T-helper 17 cell (primary cell): ENCODE data around the gene ELAVL3. TPM values are rescaled to one million over a fixed set of nuclear protein-coding genes. Genes with fewer than 3 reads are reported as not detected.
A peak's percentile ranks its signal among the peaks of the same experiment; 100 is the strongest.
"Not testable (repeated sequence)": the region's sequence is repeated elsewhere in the genome, so short reads cannot be mapped to it uniquely, and the experiment has no call there.

Source experiments
- ATAC-seq: fragments of 150-1000 bp; cut with Tn5 transposase; 2 replicates; pipeline ENCODE4 v1.10.0; 2021; ENCODE audit warnings: mild to moderate bottlenecking, moderate library complexity
- DNase-seq, 3 donors: peaks; one replicate each; pipeline versions ENCODE4 v3.0.0 to v3.0.0-alpha.2; 2020 to 2021
- H3K9me3 ChIP-seq: one replicate; pipeline ENCODE4 v1.7.0; 2013; ENCODE audit warnings: low read length, mild to moderate bottlenecking; ENCODE audit not compliant: control insufficient read depth, poor library complexity, severe bottlenecking
- H3K27ac Mint-ChIP-seq: one replicate; pipeline ENCODE4 v1.8.0; 2022; ENCODE audit warnings: mild to moderate bottlenecking, moderate library complexity, mixed read lengths
- H3K27me3 Mint-ChIP-seq: one replicate; pipeline ENCODE4 v1.8.0; 2022; ENCODE audit warnings: mixed read lengths
- H3K36me3 Mint-ChIP-seq: one replicate; pipeline ENCODE4 v1.8.0; 2022; ENCODE audit warnings: low read depth, mixed read lengths
- H3K4me1 Mint-ChIP-seq: one replicate; pipeline ENCODE4 v1.8.0; 2022; ENCODE audit warnings: mild to moderate bottlenecking, mixed read lengths
- H3K4me3 Mint-ChIP-seq: one replicate; pipeline ENCODE4 v1.8.0; 2022; ENCODE audit warnings: mild to moderate bottlenecking, moderate library complexity, mixed read lengths
- total RNA-seq, 4 donors: library from RNA in 2 of 4; stranded (reverse) in 2 of 4; gene quantifications; one replicate each; pipeline ENCODE4 v1.2.3 and lab custom pipeline; 2022 to 2026

Gene ELAVL3
- total RNA-seq, 2 donors from 2014 or later: 0.26 TPM; not detected in 1

- Mint-ChIP-seq H3K36me3 (no peaks in the 10 kb centered on the region), H3K27ac (no peak overlapping the region), H3K4me3 (no peak overlapping the region), H3K27me3 (peaks cover 48% of the 10 kb centered on the region), H3K4me1 (peaks cover 16% of the 10 kb centered on the region)
- ATAC-seq (no peak), DNase-seq (no peak)
- no peaks in the 10 kb centered on the region for H3K9me3 ChIP-seq
Measured at GRCh38 chr19:11416346-11417052, 64.3 kb downstream of the ELAVL3 start.

DNA sequence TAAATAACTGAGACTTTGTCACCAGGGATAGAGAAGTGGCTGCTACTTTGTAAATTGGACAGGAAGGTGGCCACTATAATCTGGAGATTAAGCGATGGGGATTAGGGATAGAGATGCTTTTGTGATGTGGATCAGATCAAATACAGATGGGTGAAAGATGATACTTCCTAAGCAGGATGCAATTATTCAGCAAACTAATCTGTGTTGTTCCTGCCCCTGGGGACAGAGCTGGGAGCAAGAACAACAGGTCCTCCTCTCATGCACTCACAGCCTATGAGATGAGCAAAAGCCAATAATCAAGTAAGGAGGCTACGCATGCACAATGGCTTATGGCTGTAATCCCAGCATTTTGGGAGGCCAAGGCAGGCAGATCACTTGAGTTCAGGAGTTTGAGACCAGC lies 66.3 kb downstream of the ELAVL3 start:
- ATAC-seq (no peak), DNase-seq (no peak)
- Mint-ChIP-seq H3K4me1 (peaks cover 8% of the 10 kb centered on the region), H3K36me3 (no peaks in the 10 kb centered on the region), H3K27ac (no peak overlapping the region), H3K27me3 (peaks cover 33% of the 10 kb centered on the region), H3K4me3 (no peak overlapping the region)
- no peaks in the 10 kb centered on the region for H3K9me3 ChIP-seq

GRCh38 chr19:11410682-11411081 lies 70.2 kb downstream of the ELAVL3 start:
- H3K9me3 ChIP-seq: no peaks in the 10 kb centered on the region
- ATAC-seq: no peak
- no peak for DNase-seq
- H3K4me1 Mint-ChIP-seq: no peaks in the 10 kb centered on the region
- H3K27ac Mint-ChIP-seq: no peak overlapping the region
- H3K27me3 Mint-ChIP-seq: peaks cover 15% of the 10 kb centered on the region
- H3K4me3 Mint-ChIP-seq: no peak overlapping the region
- no peaks in the 10 kb centered on the region for H3K36me3 Mint-ChIP-seq

DNA sequence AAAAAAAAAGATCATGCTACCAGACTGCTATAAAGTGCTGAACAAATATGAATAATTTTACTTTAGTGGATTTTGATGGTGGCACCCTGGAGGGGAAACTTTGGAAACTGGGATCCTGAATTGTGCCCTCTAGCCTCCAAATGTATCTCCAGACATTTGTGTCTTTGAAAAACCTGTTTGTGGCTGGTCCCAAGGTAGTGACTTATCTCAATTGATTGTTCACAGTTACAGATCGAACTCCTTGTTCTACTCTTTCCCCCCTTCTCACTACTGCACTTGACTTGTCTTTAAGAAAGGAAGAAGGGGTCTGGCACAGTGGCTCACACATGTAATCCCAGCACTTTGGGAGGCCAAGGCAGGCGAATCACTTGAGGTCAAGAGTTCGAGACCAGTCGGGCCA lies 72.3 kb downstream of the ELAVL3 start:
- ATAC-seq (no peak), DNase-seq (no peak)
- Mint-ChIP-seq H3K36me3 (no peaks in the 10 kb centered on the region), H3K27me3 (peaks cover 15% of the 10 kb centered on the region), H3K4me1 (no peaks in the 10 kb centered on the region), H3K27ac (no peak overlapping the region), H3K4me3 (no peak overlapping the region)
- no peaks in the 10 kb centered on the region for H3K9me3 ChIP-seq

GRCh38 chr19:11406703-11407236 lies 74.1 kb downstream of the ELAVL3 start:
- not testable (repeated sequence) for H3K4me3 Mint-ChIP-seq, H3K4me1 Mint-ChIP-seq, H3K27ac Mint-ChIP-seq, DNase-seq, H3K9me3 ChIP-seq, H3K36me3 Mint-ChIP-seq, ATAC-seq
- peaks cover 10% of the 10 kb centered on the region for H3K27me3 Mint-ChIP-seq

DNA sequence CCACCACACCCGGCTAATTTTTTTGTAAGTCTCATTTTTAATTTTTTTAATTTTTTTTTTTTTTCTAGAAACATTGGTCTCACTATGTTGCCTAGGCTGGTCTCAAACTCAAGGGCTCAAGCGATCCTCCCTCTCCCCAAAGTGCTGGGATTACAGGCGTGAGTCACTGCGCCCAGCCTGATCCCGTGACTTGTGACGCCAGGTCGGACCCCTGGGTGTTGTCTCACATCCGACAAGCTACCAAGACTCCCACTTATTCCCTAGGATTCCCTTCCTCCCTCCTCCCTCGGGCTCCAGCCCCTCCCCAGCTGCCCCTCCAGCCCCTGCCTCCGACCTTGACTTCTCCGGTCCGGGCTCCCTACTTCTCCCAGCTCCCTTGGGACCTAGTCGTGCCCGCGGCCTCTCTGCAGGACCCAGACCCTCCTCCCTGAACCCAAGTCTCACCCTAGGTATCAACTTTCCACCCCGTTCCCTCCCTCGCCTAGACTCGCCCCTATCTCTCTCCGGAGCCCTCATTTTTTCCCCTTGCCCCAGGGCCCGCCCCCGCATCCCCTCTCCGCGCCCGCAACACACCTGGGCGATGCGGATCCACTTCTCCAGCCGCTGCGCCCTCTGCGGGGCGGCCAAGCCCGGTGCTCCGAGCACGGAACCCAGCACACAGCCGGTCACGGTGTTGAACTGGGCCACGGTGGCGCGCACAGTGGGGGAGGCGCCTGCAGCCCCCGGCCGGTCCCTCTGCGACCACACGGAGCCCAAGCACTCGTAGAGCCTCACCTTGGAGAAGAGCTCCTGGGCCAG lies 74.8 kb downstream of the ELAVL3 start:
- DNase-seq: no peak
- Mint-ChIP-seq H3K27me3 (peaks cover 10% of the 10 kb centered on the region), H3K27ac (no peak overlapping the region), H3K4me1 (no peaks in the 10 kb centered on the region), H3K4me3 (no peak overlapping the region), H3K36me3 (no peaks in the 10 kb centered on the region)
- no peaks in the 10 kb centered on the region for H3K9me3 ChIP-seq
- ATAC-seq: peak; percentile 70

- Mint-ChIP-seq H3K4me1 (no peaks in the 10 kb centered on the region), H3K36me3 (peaks cover 2% of the 10 kb centered on the region), H3K27ac (no peak overlapping the region), H3K4me3 (no peak overlapping the region), H3K27me3 (peaks cover 10% of the 10 kb centered on the region)
- DNase-seq (no peak), ATAC-seq (no peak)
- H3K9me3 ChIP-seq: no peaks in the 10 kb centered on the region
Measured at GRCh38 chr19:11404588-11405222, 76.1 kb downstream of the ELAVL3 start.

DNA sequence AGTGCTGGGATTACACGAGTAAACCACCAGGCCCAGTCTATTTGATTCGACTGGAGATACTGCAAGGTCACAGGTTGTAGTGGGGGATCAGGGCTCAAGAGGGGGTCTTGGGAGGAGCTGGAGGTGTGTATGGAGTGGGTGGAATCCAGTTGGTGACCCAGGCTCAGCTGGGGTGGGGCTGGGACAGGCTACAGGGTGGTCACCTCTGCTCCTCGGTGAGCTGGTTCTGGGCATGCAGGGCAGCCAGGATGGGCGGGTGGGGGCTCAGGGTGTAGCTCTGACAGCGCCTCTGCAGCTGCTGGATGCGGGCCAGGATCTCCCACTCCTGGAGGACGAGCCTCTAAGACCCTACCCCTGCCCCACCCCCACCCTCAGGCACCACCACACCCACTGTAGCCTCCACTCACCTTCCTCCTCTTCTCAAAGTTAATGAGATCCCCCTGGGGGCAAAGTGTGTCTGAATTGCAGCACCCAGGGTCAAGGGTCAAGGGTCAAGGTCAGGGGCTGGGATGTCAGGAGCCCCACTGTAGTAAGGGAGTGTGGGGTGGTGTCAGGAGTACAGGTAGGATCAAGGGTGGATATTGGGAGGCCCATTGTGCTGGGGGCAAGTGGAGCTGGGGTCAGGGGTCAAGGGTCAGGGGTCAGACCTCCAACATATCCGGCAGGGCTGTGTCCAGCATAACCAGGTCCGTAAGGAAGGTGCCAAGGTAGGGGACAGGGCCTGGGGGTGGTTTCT lies 78.9 kb downstream of the ELAVL3 start:
- no peaks in the 10 kb centered on the region for H3K9me3 ChIP-seq
- Mint-ChIP-seq H3K27me3 (peaks cover 6% of the 10 kb centered on the region), H3K4me1 (peaks cover 1% of the 10 kb centered on the region), H3K36me3 (peaks cover 2% of the 10 kb centered on the region), H3K27ac (no peak overlapping the region), H3K4me3 (no peak overlapping the region)
- ATAC-seq (no peak), DNase-seq (no peak)

Other genes with a start within 250 kb of the ELAVL3 start
- gene ANGPTL8, start 241.4 kb downstream of the ELAVL3 start, total RNA-seq: not detected
- 1 to 10 TPM in 1 of 2 donors, under 1 TPM in 1; 0.62 to 6.1 TPM for gene DOCK6, start 218.5 kb downstream of the ELAVL3 start, total RNA-seq
- gene TSPAN16, start 184.9 kb downstream of the ELAVL3 start, total RNA-seq: not detected
- gene RAB3D, start 141.4 kb downstream of the ELAVL3 start, total RNA-seq: 1 to 10 TPM; 6.7 to 7.7 TPM
- gene TMEM205, start 134.8 kb downstream of the ELAVL3 start, total RNA-seq: 10 to 100 TPM; 15.3 to 21.9 TPM
- gene CCDC159, start 134.5 kb downstream of the ELAVL3 start, total RNA-seq: 10 to 100 TPM; 55.8 to 64.1 TPM
- 1 to 10 TPM; 7.1 to 7.5 TPM for gene PLPPR2, start 125.6 kb downstream of the ELAVL3 start, total RNA-seq
- gene SWSAP1, start 106.4 kb downstream of the ELAVL3 start, total RNA-seq: 1 to 10 TPM; 2.6 to 2.9 TPM
- gene EPOR, start 96.7 kb downstream of the ELAVL3 start, total RNA-seq: 1 to 10 TPM; 7.3 to 9.9 TPM
- gene RGL3, start 61.7 kb downstream of the ELAVL3 start, total RNA-seq: not detected
- gene ODAD3, start 45.9 kb downstream of the ELAVL3 start, total RNA-seq: not detected
- gene PRKCSH, start 45.4 kb downstream of the ELAVL3 start, total RNA-seq: 100 to 1,000 TPM; 233 to 250 TPM
- gene ZNF653, start 24.8 kb upstream of the ELAVL3 start, total RNA-seq: 10 to 100 TPM; 15.3 to 15.6 TPM
- gene ECSIT, start 48.1 kb upstream of the ELAVL3 start, total RNA-seq: 10 to 100 TPM; 22.6 to 23.9 TPM
- gene CNN1, start 57.8 kb upstream of the ELAVL3 start, total RNA-seq: 1 to 10 TPM in 1 of 2 donors, not detected in 1; 2.6 TPM
- 10 to 100 TPM; 33.9 to 40.6 TPM for gene ELOF1, start 78.2 kb upstream of the ELAVL3 start, total RNA-seq
- gene ACP5, start 96.6 kb upstream of the ELAVL3 start, total RNA-seq: 10 to 100 TPM; 14.6 to 18.2 TPM
- 1 to 10 TPM; 4.9 to 6.0 TPM for gene ZNF627, start 116.4 kb upstream of the ELAVL3 start, total RNA-seq